Measurements from ENCODE around the gene TBC1D22A. TPM values are rescaled to one million over a fixed set of nuclear protein-coding genes. Genes with fewer than 3 reads are reported as not detected.

Gene TBC1D22A
- total RNA-seq, 6 experiments from 2014 or later, result 10.9 to 18.1 (median 14.0) TPM

GRCh38 chr22:46965555-46966494 lies 203.4 kb downstream of the TBC1D22A start:
- Histone ChIP-seq H3K27ac (no peak overlapping the region), H3K4me1 (no peaks in the 10 kb centered on the region), H3K36me3 (no peaks in the 10 kb centered on the region), H3K4me3 (no peak overlapping the region), H3K27me3 (no peaks in the 10 kb centered on the region), H3K9me3 (no peaks in the 10 kb centered on the region)
- WGBS (ENCODE audit: insufficient coverage, low coverage, low lambda C conversion rate, missing lambda C conversion rate), result 95% methylated on average over 12 of the region's 33 CpGs
- intact Hi-C loops (cut with DNase I), result no loop called here
- ATAC-seq (no peak), DNase-seq (peak in 1 of 3 donors; percentile 48)
- TF ChIP-seq CTCF (IDR thresholded peaks at IDR 0.05) (no peak), POLR2A (IDR thresholded peaks at IDR 0.05) (no peak)

DNA sequence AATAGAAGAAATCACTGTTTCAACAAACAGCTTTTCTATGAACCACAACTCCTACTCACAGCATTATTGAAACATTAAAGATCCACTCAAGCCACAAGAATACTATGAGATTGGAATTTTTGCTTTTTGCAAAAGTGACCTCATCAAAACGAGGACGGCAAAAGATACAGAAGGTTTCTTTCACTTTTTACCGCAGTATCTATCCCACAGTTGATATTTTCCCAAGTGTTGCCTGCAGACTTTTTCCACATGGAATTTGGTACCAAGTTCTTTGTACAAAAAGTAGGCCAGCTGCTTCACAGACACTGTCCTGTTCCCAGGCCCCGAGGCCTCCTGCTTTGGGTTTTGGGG lies 204.0 kb downstream of the TBC1D22A start:
- Histone ChIP-seq H3K27ac (no peak overlapping the region), H3K27me3 (no peaks in the 10 kb centered on the region), H3K9me3 (no peaks in the 10 kb centered on the region), H3K4me3 (no peak overlapping the region), H3K36me3 (no peaks in the 10 kb centered on the region), H3K4me1 (no peaks in the 10 kb centered on the region)
- no peak for DNase-seq
- TF ChIP-seq POLR2A (IDR thresholded peaks at IDR 0.05) (no peak), CTCF (IDR thresholded peaks at IDR 0.05) (no peak)
- no peak for ATAC-seq
- 95% methylated on average over 4 of the region's 4 CpGs for WGBS (ENCODE audit: insufficient coverage, low coverage, low lambda C conversion rate, missing lambda C conversion rate)
- intact Hi-C loops (cut with DNase I), result no loop called here

GRCh38 chr22:46966846-46967245 lies 204.4 kb downstream of the TBC1D22A start:
- H3K27ac ChIP-seq, result no peak overlapping the region
- H3K36me3 ChIP-seq, result no peaks in the 10 kb centered on the region
- 94% methylated on average over 2 of the region's 16 CpGs for WGBS (ENCODE audit: insufficient coverage, low coverage, low lambda C conversion rate, missing lambda C conversion rate)
- H3K4me1 ChIP-seq, result no peaks in the 10 kb centered on the region
- DNase-seq (no peak), ATAC-seq (no peak)
- TF ChIP-seq POLR2A (IDR thresholded peaks at IDR 0.05) (no peak), CTCF (IDR thresholded peaks at IDR 0.05) (no peak)
- no peak overlapping the region for H3K4me3 ChIP-seq
- no peaks in the 10 kb centered on the region for H3K27me3 ChIP-seq
- H3K9me3 ChIP-seq, result no peaks in the 10 kb centered on the region
- intact Hi-C loops (cut with DNase I), result no loop called here

DNA sequence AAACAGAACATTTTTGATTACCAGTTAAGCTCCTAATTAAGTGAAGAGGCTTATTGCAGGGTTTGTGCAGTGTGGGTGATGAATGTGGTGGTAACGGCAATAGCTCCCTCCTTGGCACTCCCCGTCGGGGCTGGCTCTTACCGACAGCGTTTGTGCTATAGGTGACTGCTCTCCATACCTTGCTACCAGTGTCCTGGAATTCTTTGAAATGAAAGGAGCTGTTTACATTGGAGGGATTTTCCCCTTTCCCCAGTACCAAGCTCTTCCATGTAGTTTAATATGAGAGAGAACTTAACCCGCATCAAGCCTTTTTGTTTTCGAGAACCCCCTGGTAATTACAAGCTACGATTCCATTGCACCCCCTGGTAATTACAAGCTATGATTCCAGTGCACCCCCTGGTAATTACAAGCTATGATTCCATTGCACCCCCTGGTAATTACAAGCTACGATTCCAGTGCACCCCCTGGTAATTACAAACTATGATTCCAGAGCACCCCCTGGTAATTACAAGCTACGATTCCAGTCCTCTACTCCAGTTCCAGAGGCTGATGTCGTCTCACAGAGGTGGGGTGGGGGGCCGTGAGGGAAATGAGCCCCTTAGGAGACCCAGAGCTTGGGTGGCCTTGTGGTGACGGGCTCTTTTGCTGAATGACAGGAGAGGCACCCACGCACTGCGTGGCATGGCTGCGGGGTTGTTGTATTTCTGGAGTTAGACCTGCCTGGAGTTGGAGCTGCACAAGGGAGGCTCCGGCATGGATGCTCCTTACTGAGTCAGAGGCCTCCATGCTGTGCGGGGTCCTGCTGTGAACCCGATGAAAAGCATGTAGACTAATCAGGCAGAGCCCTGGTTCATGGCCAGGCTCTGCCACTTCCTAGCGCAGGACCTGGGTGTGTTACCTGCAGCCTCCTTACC lies 205.3 kb downstream of the TBC1D22A start:
- 94% methylated on average over 7 of the region's 20 CpGs for WGBS (ENCODE audit: insufficient coverage, low coverage, low lambda C conversion rate, missing lambda C conversion rate)
- DNase-seq (no peak), ATAC-seq (no peak)
- TF ChIP-seq POLR2A (IDR thresholded peaks at IDR 0.05), result no peak
- TF ChIP-seq CTCF (IDR thresholded peaks at IDR 0.05), result no peak
- no peaks in the 10 kb centered on the region for H3K9me3 ChIP-seq
- no peak overlapping the region for H3K4me3 ChIP-seq
- H3K36me3 ChIP-seq, result no peaks in the 10 kb centered on the region
- no peaks in the 10 kb centered on the region for H3K27me3 ChIP-seq
- no peaks in the 10 kb centered on the region for H3K4me1 ChIP-seq
- intact Hi-C loops (cut with DNase I), result no loop called here
- H3K27ac ChIP-seq, result no peak overlapping the region

Data from right lobe of liver (tissue), 6 donors.